ENCODE measurements around the gene TNN. TPM values are rescaled to one million over a fixed set of nuclear protein-coding genes. Genes with fewer than 3 reads are reported as not detected.
"Not testable (repeated sequence)": the region's sequence is repeated elsewhere in the genome, so short reads cannot be mapped to it uniquely, and the experiment has no call there.

Gene TNN
- total RNA-seq: not detected
- long read RNA-seq: 0 reads

- intact Hi-C loops (cut with DNase I): no loop called here
Measured at GRCh38 chr1:175067362-175068106, at the start of gene TNN. TNN (plus strand) TSS chr1:175067833; CDS start chr1:175077419, 9,586 bp downstream.

GRCh38 chr1:175019524-175019923 lies 48.1 kb upstream of the TNN start:
- intact Hi-C loops (cut with DNase I): no loop called here

More at GRCh38 chr1:175067362-175068106, at the start of gene TNN:
- no peak for DNase-seq (ENCODE audit: low spot score)

GRCh38 chr1:175023043-175023921 lies 44.4 kb upstream of the TNN start, which contains the start of gene MRPS14:
MRPS14 (minus strand) TSS chr1:175023425; CDS start chr1:175023408, 17 bp downstream.
- intact Hi-C loops (cut with DNase I): loop anchor here (1.0 to 10.0 kb wide), 2 partner anchors 24 to 1182 kb away; partner anchors contain the start of genes CACYBP and COP1
- DNase-seq (ENCODE audit: low spot score): peak; percentile 98

More at GRCh38 chr1:175019524-175019923, 48.1 kb upstream of the TNN start:
- DNase-seq (ENCODE audit: low spot score): no peak

GRCh38 chr1:175023922-175024242 lies 43.8 kb upstream of the TNN start:
- not testable (repeated sequence) for DNase-seq (ENCODE audit: low spot score)
- intact Hi-C loops (cut with DNase I): loop anchor here (1.0 to 10.0 kb wide), 2 partner anchors 25 to 1181 kb away; partner anchors contain the start of genes CACYBP and COP1

- intact Hi-C loops (cut with DNase I): loop anchor here (10.0 kb wide), 1 partner anchor 1180 kb away; the partner anchor contains the start of gene COP1
Measured at GRCh38 chr1:175024773-175025172, 42.9 kb upstream of the TNN start.

GRCh38 chr1:175033953-175034352 lies 33.7 kb upstream of the TNN start:
- no peak for DNase-seq (ENCODE audit: low spot score)
- intact Hi-C loops (cut with DNase I): loop anchor here (5.0 kb wide), 1 partner anchor 288 kb away; no protein-coding TSS in a partner anchor

More at GRCh38 chr1:175024773-175025172, 42.9 kb upstream of the TNN start:
- no peak for DNase-seq (ENCODE audit: low spot score)

GRCh38 chr1:175034775-175035174 lies 32.9 kb upstream of the TNN start:
- intact Hi-C loops (cut with DNase I): loop anchor here (5.0 kb wide), 1 partner anchor 288 kb away; no protein-coding TSS in a partner anchor
- DNase-seq (ENCODE audit: low spot score): no peak

- no peak for DNase-seq (ENCODE audit: low spot score)
- intact Hi-C loops (cut with DNase I): no loop called here
Measured at GRCh38 chr1:175035865-175036264, 31.8 kb upstream of the TNN start.

- intact Hi-C loops (cut with DNase I): no loop called here
- DNase-seq (ENCODE audit: low spot score): no peak
Measured at GRCh38 chr1:175036476-175036875, 31.2 kb upstream of the TNN start.

- intact Hi-C loops (cut with DNase I): no loop called here
- DNase-seq (ENCODE audit: low spot score): no peak
Measured at GRCh38 chr1:175037416-175037815, 30.2 kb upstream of the TNN start.

GRCh38 chr1:175040324-175040879 lies 27.2 kb upstream of the TNN start:
- DNase-seq (ENCODE audit: low spot score): no peak
- intact Hi-C loops (cut with DNase I): no loop called here

- intact Hi-C loops (cut with DNase I): no loop called here
- no peak for DNase-seq (ENCODE audit: low spot score)
Measured at GRCh38 chr1:175042650-175043049, 25.0 kb upstream of the TNN start.

- DNase-seq (ENCODE audit: low spot score): no peak
- intact Hi-C loops (cut with DNase I): no loop called here
Measured at GRCh38 chr1:175043824-175044223, 23.8 kb upstream of the TNN start.

GRCh38 chr1:175044591-175044990 lies 23.0 kb upstream of the TNN start:
- intact Hi-C loops (cut with DNase I): not testable (repeated sequence)

GRCh38 chr1:175045097-175045496 lies 22.5 kb upstream of the TNN start:
- intact Hi-C loops (cut with DNase I): no loop called here
- DNase-seq (ENCODE audit: low spot score): no peak

More at GRCh38 chr1:175044591-175044990, 23.0 kb upstream of the TNN start:
- DNase-seq (ENCODE audit: low spot score): not testable (repeated sequence)

- intact Hi-C loops (cut with DNase I): no loop called here
- no peak for DNase-seq (ENCODE audit: low spot score)
Measured at GRCh38 chr1:175045519-175045918, 22.1 kb upstream of the TNN start.

- no peak for DNase-seq (ENCODE audit: low spot score)
- intact Hi-C loops (cut with DNase I): no loop called here
Measured at GRCh38 chr1:175050992-175051391, 16.6 kb upstream of the TNN start.

- intact Hi-C loops (cut with DNase I): no loop called here
- no peak for DNase-seq (ENCODE audit: low spot score)
Measured at GRCh38 chr1:175054736-175055135, 12.9 kb upstream of the TNN start.

- intact Hi-C loops (cut with DNase I): no loop called here
- no peak for DNase-seq (ENCODE audit: low spot score)
Measured at GRCh38 chr1:175062339-175062738, 5.3 kb upstream of the TNN start.

GRCh38 chr1:175062858-175063257 lies 4.8 kb upstream of the TNN start:
- intact Hi-C loops (cut with DNase I): no loop called here
- no peak for DNase-seq (ENCODE audit: low spot score)
